Fibroblast of peridontal ligament (primary cell): ENCODE results near the gene ADAM21.
"Not testable (repeated sequence)": the region's sequence is repeated elsewhere in the genome, so short reads cannot be mapped to it uniquely, and the experiment has no call there.

ENCODE experiments used
- DNase-seq: peaks from one replicate; pipeline ENCODE4 v3.0.0-alpha.2; 2010; ENCODE audit errors: extremely low read depth

The ADAM21 gene

GRCh38 chr14:70477356-70478105 is 25.6 kb downstream of the ADAM21 start:
- not testable (repeated sequence) for DNase-seq

- no peak for DNase-seq
Measured at GRCh38 chr14:70489579-70490200, 37.7 kb downstream of the ADAM21 start.

- DNase-seq = no peak
Measured at GRCh38 chr14:70498191-70498590, 46.2 kb downstream of the ADAM21 start.
